Spleen (tissue), 11 donors: ENCODE data around the gene ECEL1. TPM values are rescaled to one million over a fixed set of nuclear protein-coding genes. Genes with fewer than 3 reads are reported as not detected.

Experiments used
- DNase-seq: peaks from one replicate; pipeline ENCODE4 v3.0.0-alpha.2; 2020
- H3K27ac ChIP-seq, 8 donors: fragments of 200-600 bp; sonication (generic) in 7 of 8; 1 replicate in 4 of 8; 2 replicates in 4 of 8; pipeline versions ENCODE4 v1.5.0 to v1.8.0; 2016 to 2021; ENCODE audit warnings: inconsistent platforms in 4 of 8, mild to moderate bottlenecking in 4 of 8, moderate library complexity in 1 of 8
- H3K27me3 ChIP-seq, 7 donors: fragments of 200-600 bp; sonication (generic) in 6 of 7; replicated peaks in 1 of 7; 1 replicate in 4 of 7; 2 replicates in 3 of 7; pipeline versions ENCODE4 v1.5.0 to v1.8.0; 2016 to 2021; ENCODE audit warnings: inconsistent platforms in 3 of 7, mild to moderate bottlenecking in 1 of 7
- H3K36me3 ChIP-seq, 6 donors: fragments of 200-600 bp; sonication (generic) in 5 of 6; 1 replicate in 4 of 6; 2 replicates in 2 of 6; pipeline versions ENCODE4 v1.5.0 to v1.8.0; 2016 to 2021; ENCODE audit warnings: inconsistent platforms in 2 of 6
- H3K4me1 ChIP-seq, 6 donors: fragments of 200-600 bp; sonication (generic) in 5 of 6; 1 replicate in 3 of 6; 2 replicates in 3 of 6; pipeline versions ENCODE4 v1.5.0 to v1.8.0; 2016 to 2021; ENCODE audit warnings: inconsistent platforms in 3 of 6
- H3K4me3 ChIP-seq, 8 donors: fragments of 200-600 bp; sonication (generic) in 7 of 8; 1 replicate in 4 of 8; 2 replicates in 4 of 8; pipeline versions ENCODE4 v1.5.0 to v1.8.0; 2016 to 2021; ENCODE audit warnings: inconsistent platforms in 4 of 8, mild to moderate bottlenecking in 4 of 8, moderate library complexity in 2 of 8
- H3K9me3 ChIP-seq, 8 donors: fragments of 200-600 bp; sonication (generic) in 7 of 8; 1 replicate in 4 of 8; 2 replicates in 4 of 8; pipeline versions ENCODE4 v1.5.0 to v1.8.0; 2016 to 2021; ENCODE audit warnings: inconsistent platforms in 4 of 8
- CTCF ChIP-seq, 11 experiments: fragments of 200-600 bp in 7 of 11; fragments of 450-650 bp in 4 of 11; sonication (generic) in 4 of 11; IDR thresholded peaks in 8 of 11; conservative IDR thresholded peaks in 3 of 11; 1 replicate in 7 of 11; 2 replicates in 4 of 11; pipeline versions ENCODE4 v1.4.0 to v1.8.0; 2016 to 2021; ENCODE audit warnings: antibody characterized with exemption in 11 of 11, inconsistent platforms in 4 of 11, mild to moderate bottlenecking in 1 of 11
- POLR2A ChIP-seq, 3 donors: fragments of 450-650 bp; IDR thresholded peaks; one replicate each; pipeline ENCODE4 v1.5.1; 2017; ENCODE audit warnings: antibody characterized with exemption in 3 of 3, mild to moderate bottlenecking in 1 of 3
- POLR2AphosphoS5 ChIP-seq, 3 donors: sonication (generic); formaldehyde crosslinking; IDR thresholded peaks; one replicate each; pipeline ENCODE4 v1.5.1; 2017; ENCODE audit warnings: antibody characterized with exemption in 3 of 3
- WGBS, 5 donors: extraction: QIAGEN DNeasy Blood & Tissue Kit in 3 of 5; methylation state at CpG; one replicate each; pipeline versions ENCODE4 v1.1.5 to v1.1.7; 2013 to 2018; 5-methylcytosine and 5-hydroxymethylcytosine counted together
- intact Hi-C: fragments of 100-400 bp; cut with DNase I; formaldehyde crosslinking; loops from one replicate; pipeline ENCODE4 v1.15.0; 2023; ENCODE audit warnings: low total_unique reads
- polyA plus RNA-seq, 3 donors: library from polyadenylated mRNA; stranded (reverse); fragments of 200-250 nt; gene quantifications; one replicate each; pipeline ENCODE4 v1.2.1, GENCODE V29; 2013
- total RNA-seq, 7 donors: library from RNA; depleted of rRNA in 3 of 7; stranded (reverse); fragments of >200 nt in 3 of 7; fragmentation: NEBNext Ultra II Directional in 4 of 7; extraction: Animal tissue kit (Norgen Biotek cat#: 25700) in 4 of 7; gene quantifications; one replicate each; pipeline versions ENCODE4 v1.1.0 to v1.2.1, GENCODE V29; 2016 to 2021
- donor health status: healthy with polysubstance abuse.
- donor health status: DM: no; HTN: no; CAD: no; lungs with moderate emphysema.
- donor health status: DM: no; HTN: no; CAD: no.
- donor health status: Bipolar disorder and iron deficiency.
- donor health status: healthy.
- donor health status: DM: no; HTN: no; CAD: no.
- donor health status: DM: yes; HTN: yes; CAD: no.

The ECEL1 gene
- total and polyA plus RNA-seq, 10 donors: 0.10 to 23.1 (median 0.32) TPM; not detected in 2

- Histone ChIP-seq H3K27ac (no peak overlapping the region), H3K36me3 (no peaks in the 10 kb centered on the region), H3K4me3 (no peak overlapping the region), H3K4me1 (peaks cover 0 to under 1% (median 0%) of the 10 kb centered on the region in 6 donors), H3K9me3 (peaks cover 0 to under 1% (median 0%) of the 10 kb centered on the region in 8 donors), H3K27me3 (peaks cover 0 to 94% (median 9%) of the 10 kb centered on the region in 7 donors)
- intact Hi-C loops: no loop called here
- DNase-seq: peak; percentile 56
- 76 to 91% (median 81%) methylated on average over 8 to 9 of the region's 9 CpGs for whole genome bisulfite sequencing, 5 donors
- no peak for TF ChIP-seq POLR2A (IDR thresholded peaks at IDR 0.05)
Measured at GRCh38 chr2:232530626-232531260, 43.1 kb upstream of the ECEL1 start.

GRCh38 chr2:232529806-232530547, 42.3 kb upstream of the ECEL1 start:
- peaks cover 0 to 94% (median 14%) of the 10 kb centered on the region in 7 donors for H3K27me3 ChIP-seq
- H3K4me1 ChIP-seq: peaks cover 0 to 5% (median 2%) of the 10 kb centered on the region in 6 donors
- intact Hi-C loops: loop anchor here (10.0 kb wide), 1 partner anchor 75 kb away; the partner anchor contains the start of gene ALPI
- H3K27ac ChIP-seq: no peak overlapping the region
- H3K36me3 ChIP-seq: no peaks in the 10 kb centered on the region
- WGBS, 5 donors: 88 to 95% (median 90%) methylated on average over 16 to 17 of the region's 17 CpGs
- H3K4me3 ChIP-seq: no peak overlapping the region
- DNase-seq: peak; percentile 54
- no peaks in the 10 kb centered on the region for H3K9me3 ChIP-seq
- TF ChIP-seq POLR2A (IDR thresholded peaks at IDR 0.05): no peak
- TF ChIP-seq POLR2AphosphoS5 (IDR thresholded peaks at IDR 0.05): no peak
- no peak for TF ChIP-seq CTCF (IDR thresholded peaks at IDR 0.05 in 8 of 11, conservative IDR thresholded peaks at IDR 0.05 in 3 of 11)

GRCh38 chr2:232528746-232529460, 41.3 kb upstream of the ECEL1 start:
- H3K4me1 ChIP-seq: peaks cover 1 to 13% (median 9%) of the 10 kb centered on the region in 6 donors
- WGBS, 5 donors: 61 to 65% (median 65%) methylated on average over 9 to 11 of the region's 11 CpGs
- intact Hi-C loops: loop anchor here (10.0 kb wide), 1 partner anchor 74 kb away; the partner anchor contains the start of gene ALPI

More at GRCh38 chr2:232528746-232529460, 41.3 kb upstream of the ECEL1 start:
- Histone ChIP-seq H3K27ac (no peak overlapping the region), H3K36me3 (no peaks in the 10 kb centered on the region), H3K27me3 (peaks cover 6 to 94% (median 23%) of the 10 kb centered on the region in 7 donors), H3K9me3 (no peaks in the 10 kb centered on the region), H3K4me3 (no peak overlapping the region)
- TF ChIP-seq POLR2A (IDR thresholded peaks at IDR 0.05): no peak
- no peak for TF ChIP-seq POLR2AphosphoS5 (IDR thresholded peaks at IDR 0.05)
- TF ChIP-seq CTCF (IDR thresholded peaks at IDR 0.05 in 8 of 11, conservative IDR thresholded peaks at IDR 0.05 in 3 of 11): no peak
- peak; percentile 59 for DNase-seq
